Activated T-helper 2 cell treated with anti-CD3 and anti-CD28 coated beads, Interferon-gamma antibody, Interleukin-2, Interleukin-4, amounts not matched to agents 10 μg/mL and 5 μg/mL and 100 μg/mL, durations not matched to agents 14 hours and 24 hours and 36 hours (primary cell): ENCODE results near the gene CUTA. TPM values are rescaled to one million over a fixed set of nuclear protein-coding genes. Genes with fewer than 3 reads are reported as not detected.
A peak's percentile ranks its signal among the peaks of the same experiment; 100 is the strongest.

Experiments used
- DNase-seq: peaks from one replicate; pipeline ENCODE4 v3.0.0; 2021; ENCODE audit warnings: low spot score
- H3K27ac Mint-ChIP-seq: one replicate; pipeline ENCODE4 v1.8.0; 2021; ENCODE audit warnings: mixed read lengths
- H3K27me3 Mint-ChIP-seq: one replicate; pipeline ENCODE4 v1.8.0; 2021; ENCODE audit warnings: low read depth, mixed read lengths
- H3K36me3 Mint-ChIP-seq: one replicate; pipeline ENCODE4 v1.8.0; 2021; ENCODE audit warnings: low read depth, mixed read lengths
- H3K4me1 Mint-ChIP-seq: one replicate; pipeline ENCODE4 v1.8.0; 2021; ENCODE audit warnings: low read depth, mixed read lengths
- H3K4me3 Mint-ChIP-seq: one replicate; pipeline ENCODE4 v1.8.0; 2021; ENCODE audit warnings: low read depth, mild to moderate bottlenecking, moderate library complexity, mixed read lengths
- H3K9me3 Mint-ChIP-seq: one replicate; pipeline ENCODE4 v1.8.0; 2021; ENCODE audit warnings: mixed read lengths
- intact Hi-C: fragments of 100-400 bp; cut with micrococcal nuclease; formaldehyde crosslinking; loops from one replicate; pipeline ENCODE4 v1.15.1; 2023
- total RNA-seq: library from RNA; stranded (reverse); gene quantifications from 2 replicates; pipeline ENCODE4 v1.2.3, GENCODE V29; 2022

Gene CUTA
- total RNA-seq, 1 donor from 2014 or later = 143 TPM

- peaks cover 28% of the 10 kb centered on the region for H3K36me3 Mint-ChIP-seq
- peaks cover 72% of the 10 kb centered on the region for H3K4me1 Mint-ChIP-seq
- no peaks in the 10 kb centered on the region for H3K9me3 Mint-ChIP-seq
- intact Hi-C loops = loop anchor here (1.0 to 10.0 kb wide), 5 partner anchors 17 to 153 kb away; partner anchors contain the start of genes B3GALT4, BAK1, KIFC1 and RPS18
- no peaks in the 10 kb centered on the region for H3K27me3 Mint-ChIP-seq
- no peak for DNase-seq
- peak overlapping the region; percentile 88 for H3K4me3 Mint-ChIP-seq
- H3K27ac Mint-ChIP-seq = peak overlapping the region; percentile 90
Observed at GRCh38 chr6:33426590-33427511, 8.9 kb upstream of the CUTA start.

GRCh38 chr6:33425668-33426577 is 8.0 kb upstream of the CUTA start:
- Mint-ChIP-seq H3K27me3 (no peaks in the 10 kb centered on the region), H3K9me3 (no peaks in the 10 kb centered on the region), H3K27ac (peak overlapping the region; percentile 90), H3K4me3 (peak overlapping the region; percentile 88), H3K4me1 (peaks cover 77% of the 10 kb centered on the region), H3K36me3 (peaks cover 28% of the 10 kb centered on the region)
- DNase-seq = peak; percentile 73
- intact Hi-C loops = loop anchor here (1.0 to 10.0 kb wide), 4 partner anchors 16 to 151 kb away; partner anchors contain the start of genes B3GALT4, KIFC1, RPS18 and VPS52

- H3K36me3 Mint-ChIP-seq = peaks cover 28% of the 10 kb centered on the region
Observed at GRCh38 chr6:33424855-33425667, 7.2 kb upstream of the CUTA start.

GRCh38 chr6:33423777-33424176 is 5.9 kb upstream of the CUTA start:
- Mint-ChIP-seq H3K4me3 (peak overlapping the region; percentile 88), H3K9me3 (no peaks in the 10 kb centered on the region)
- intact Hi-C loops = loop anchor here (10.0 kb wide), 1 partner anchor 149 kb away; the partner anchor contains the start of genes B3GALT4, RPS18 and VPS52

More at GRCh38 chr6:33424855-33425667, 7.2 kb upstream of the CUTA start:
- Mint-ChIP-seq H3K9me3 (no peaks in the 10 kb centered on the region), H3K4me3 (peak overlapping the region; percentile 88), H3K27ac (peak overlapping the region; percentile 90), H3K27me3 (no peaks in the 10 kb centered on the region), H3K4me1 (peaks cover 68% of the 10 kb centered on the region)
- no peak for DNase-seq
- intact Hi-C loops = loop anchor here (10.0 kb wide), 1 partner anchor 150 kb away; the partner anchor contains the start of genes B3GALT4, RPS18 and VPS52

GRCh38 chr6:33421344-33421643 is 3.4 kb upstream of the CUTA start:
- intact Hi-C loops = loop anchor here (10.0 kb wide), 1 partner anchor 146 kb away; the partner anchor contains the start of genes B3GALT4, RPS18 and VPS52
- no peaks in the 10 kb centered on the region for H3K9me3 Mint-ChIP-seq
- peaks cover 66% of the 10 kb centered on the region for H3K4me1 Mint-ChIP-seq
- peak overlapping the region; percentile 70 for H3K4me3 Mint-ChIP-seq
- peaks cover 28% of the 10 kb centered on the region for H3K36me3 Mint-ChIP-seq
- peak overlapping the region; percentile 45 for H3K27ac Mint-ChIP-seq
- no peaks in the 10 kb centered on the region for H3K27me3 Mint-ChIP-seq
- DNase-seq = no peak

More at GRCh38 chr6:33423777-33424176, 5.9 kb upstream of the CUTA start:
- no peak for DNase-seq
- H3K27ac Mint-ChIP-seq = peak overlapping the region; percentile 90
- H3K27me3 Mint-ChIP-seq = no peaks in the 10 kb centered on the region
- H3K36me3 Mint-ChIP-seq = peaks cover 28% of the 10 kb centered on the region
- H3K4me1 Mint-ChIP-seq = peaks cover 66% of the 10 kb centered on the region

GRCh38 chr6:33420491-33421343 is 2.8 kb upstream of the CUTA start:
- Mint-ChIP-seq H3K27ac (peak overlapping the region; percentile 45), H3K36me3 (peaks cover 34% of the 10 kb centered on the region), H3K4me3 (peak overlapping the region; percentile 70), H3K4me1 (peaks cover 67% of the 10 kb centered on the region), H3K27me3 (no peaks in the 10 kb centered on the region), H3K9me3 (no peaks in the 10 kb centered on the region)
- intact Hi-C loops = loop anchor here (10.0 kb wide), 1 partner anchor 146 kb away; the partner anchor contains the start of genes B3GALT4, RPS18 and VPS52
- DNase-seq = no peak

GRCh38 chr6:33419580-33420490 is 1.9 kb upstream of the CUTA start, which contains the start of gene SYNGAP1:
Gene SYNGAP1 (plus strand): TSS chr6:33420065. CDS start chr6:33420265, 200 bp downstream.
- intact Hi-C loops = loop anchor here (2.0 to 10.0 kb wide), 6 partner anchors 101 to 1758 kb away; partner anchors contain the start of genes B3GALT4, C6orf47, GPANK1 and RGL2
- Mint-ChIP-seq H3K27me3 (no peaks in the 10 kb centered on the region), H3K27ac (peak within 1 kb of the TSS; percentile 100), H3K9me3 (no peaks in the 10 kb centered on the region), H3K4me3 (peak within 1 kb of the TSS; percentile 96), H3K4me1 (peaks cover 64% of the 10 kb centered on the region), H3K36me3 (peaks cover 40% of the 10 kb centered on the region)
- no peak for DNase-seq

- Mint-ChIP-seq H3K9me3 (no peaks in the 10 kb centered on the region), H3K4me3 (peak overlapping the region; percentile 96), H3K36me3 (peaks cover 40% of the 10 kb centered on the region), H3K27ac (peak overlapping the region; percentile 100), H3K4me1 (peaks cover 62% of the 10 kb centered on the region), H3K27me3 (no peaks in the 10 kb centered on the region)
- no peak for DNase-seq
- intact Hi-C loops = loop anchor here (1.0 to 10.0 kb wide), 7 partner anchors 8 to 1756 kb away; partner anchors contain the start of genes C6orf47, GPANK1, KIFC1 and RGL2
Observed at GRCh38 chr6:33418690-33419291, 884 bp upstream of the CUTA start.

- no peaks in the 10 kb centered on the region for H3K9me3 Mint-ChIP-seq
- intact Hi-C loops = loop anchor here (5.0 to 10.0 kb wide), 3 partner anchors 120 to 1755 kb away; partner anchors contain the start of genes C6orf47, GPANK1 and RGL2
- no peak for DNase-seq
- peaks cover 45% of the 10 kb centered on the region for H3K36me3 Mint-ChIP-seq
- H3K4me1 Mint-ChIP-seq = peaks cover 57% of the 10 kb centered on the region
- peak overlapping the region; percentile 96 for H3K4me3 Mint-ChIP-seq
- peak overlapping the region; percentile 100 for H3K27ac Mint-ChIP-seq
- no peaks in the 10 kb centered on the region for H3K27me3 Mint-ChIP-seq
Observed at GRCh38 chr6:33417128-33417902, 592 bp downstream of the CUTA start.
